Panc1 (cell line): ENCODE data around the gene ZNF345.

ENCODE experiments used
- POLR2AphosphoS5 ChIP-seq: IDR thresholded peaks from 2 replicates; pipeline ENCODE4 v1.6.1; 2012; ENCODE audit warnings: mild to moderate bottlenecking, low read depth, low read length, moderate library complexity
- REST ChIP-seq, 2 experiments: IDR thresholded peaks; 2 replicates each; pipeline ENCODE4 v1.6.1; 2011 to 2012; ENCODE audit warnings: low read depth in 2 of 2, control low read depth in 1 of 2, low read length in 1 of 2, mild to moderate bottlenecking in 1 of 2, moderate library complexity in 1 of 2; ENCODE audit not compliant: insufficient read depth in 1 of 2
- SIN3A ChIP-seq: IDR thresholded peaks from 2 replicates; pipeline ENCODE4 v1.6.1; 2012; ENCODE audit warnings: low read depth, mild to moderate bottlenecking, low read length, moderate library complexity, borderline replicate concordance; ENCODE audit not compliant: insufficient read depth
- TF ChIP-seq, protein P1 (sequence below): fragments of 450-650 bp; IDR thresholded peaks from 2 replicates; pipeline ENCODE4 v1.5.1; 2017; ENCODE audit warnings: mild to moderate bottlenecking

- TF ChIP-seq, protein P1, sequence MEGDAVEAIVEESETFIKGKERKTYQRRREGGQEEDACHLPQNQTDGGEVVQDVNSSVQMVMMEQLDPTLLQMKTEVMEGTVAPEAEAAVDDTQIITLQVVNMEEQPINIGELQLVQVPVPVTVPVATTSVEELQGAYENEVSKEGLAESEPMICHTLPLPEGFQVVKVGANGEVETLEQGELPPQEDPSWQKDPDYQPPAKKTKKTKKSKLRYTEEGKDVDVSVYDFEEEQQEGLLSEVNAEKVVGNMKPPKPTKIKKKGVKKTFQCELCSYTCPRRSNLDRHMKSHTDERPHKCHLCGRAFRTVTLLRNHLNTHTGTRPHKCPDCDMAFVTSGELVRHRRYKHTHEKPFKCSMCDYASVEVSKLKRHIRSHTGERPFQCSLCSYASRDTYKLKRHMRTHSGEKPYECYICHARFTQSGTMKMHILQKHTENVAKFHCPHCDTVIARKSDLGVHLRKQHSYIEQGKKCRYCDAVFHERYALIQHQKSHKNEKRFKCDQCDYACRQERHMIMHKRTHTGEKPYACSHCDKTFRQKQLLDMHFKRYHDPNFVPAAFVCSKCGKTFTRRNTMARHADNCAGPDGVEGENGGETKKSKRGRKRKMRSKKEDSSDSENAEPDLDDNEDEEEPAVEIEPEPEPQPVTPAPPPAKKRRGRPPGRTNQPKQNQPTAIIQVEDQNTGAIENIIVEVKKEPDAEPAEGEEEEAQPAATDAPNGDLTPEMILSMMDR, result no peak
- TF ChIP-seq POLR2AphosphoS5 (no peak), REST (IDR thresholded peaks at IDR 0.05; ENCODE audit: insufficient read depth in 1 of 2, low read depth in 2 of 2, low read length in 1 of 2) (no peak), SIN3A (no peak)
Observed at GRCh38 chr19:36851898-36852297, 1.2 kb downstream of the ZNF345 start.
